ENCODE data around the gene HDGFL2.

Gene HDGFL2

GRCh38 chr19:4472174-4472974 is at the start of gene HDGFL2:
Gene HDGFL2 (plus strand): TSS chr19:4472297. CDS start chr19:4472351, 54 bp downstream.
- no peak for DNase-seq

DNA sequence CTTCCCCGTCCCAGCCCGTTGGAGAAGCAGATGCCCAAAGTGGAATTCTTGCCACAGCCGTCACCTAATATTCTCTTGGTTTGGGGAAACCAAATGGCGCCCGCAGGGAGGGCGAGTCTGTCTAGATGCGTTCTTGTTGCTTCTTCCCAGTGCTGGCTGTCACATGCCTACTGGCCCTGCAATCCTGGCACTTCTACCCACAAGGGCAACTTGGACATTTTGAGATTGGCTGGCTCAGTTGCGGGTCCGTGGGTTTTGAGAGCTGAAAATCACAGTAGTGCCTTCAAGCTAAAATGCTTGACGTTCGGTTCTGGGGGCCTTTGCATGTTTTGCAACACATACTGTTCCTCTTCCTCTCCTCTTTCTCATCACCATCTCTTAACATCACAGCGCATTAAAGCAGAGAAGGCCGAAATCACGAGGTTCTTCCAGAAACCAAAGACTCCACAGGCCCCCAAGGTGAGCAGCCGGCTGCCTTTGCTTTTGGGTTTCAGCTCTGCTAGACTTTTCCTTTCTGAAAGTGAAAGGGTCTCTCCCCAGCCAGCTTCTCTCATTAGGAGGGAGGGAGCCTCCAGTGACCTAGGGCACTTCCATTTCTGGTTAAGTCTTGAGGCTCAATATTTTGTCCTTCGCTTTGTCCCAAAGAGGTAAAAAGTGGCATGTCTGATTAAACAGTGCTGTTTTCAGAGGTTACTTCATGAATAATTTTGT is 48.5 kb upstream of the HDGFL2 start:
- DNase-seq = no peak

DNA sequence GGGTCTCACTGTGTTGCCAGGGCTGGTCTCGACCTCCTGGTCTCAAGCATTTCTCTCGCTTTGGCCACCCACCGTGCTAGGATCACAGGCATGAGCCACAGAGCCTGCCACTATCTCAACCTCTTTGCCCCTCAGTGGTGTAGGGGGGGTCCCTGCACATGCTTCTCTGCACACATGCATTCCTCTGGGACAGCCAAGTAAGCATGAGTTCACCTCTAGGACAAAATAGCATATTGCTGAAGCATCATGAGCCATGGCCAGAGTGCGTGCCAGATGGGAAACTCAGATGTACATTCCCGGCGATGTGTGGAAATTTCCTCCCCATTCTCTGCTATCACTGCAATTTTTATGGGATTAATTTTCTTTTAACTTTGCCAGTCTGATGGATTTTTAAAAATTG is 46.6 kb upstream of the HDGFL2 start:
- DNase-seq = no peak

DNA sequence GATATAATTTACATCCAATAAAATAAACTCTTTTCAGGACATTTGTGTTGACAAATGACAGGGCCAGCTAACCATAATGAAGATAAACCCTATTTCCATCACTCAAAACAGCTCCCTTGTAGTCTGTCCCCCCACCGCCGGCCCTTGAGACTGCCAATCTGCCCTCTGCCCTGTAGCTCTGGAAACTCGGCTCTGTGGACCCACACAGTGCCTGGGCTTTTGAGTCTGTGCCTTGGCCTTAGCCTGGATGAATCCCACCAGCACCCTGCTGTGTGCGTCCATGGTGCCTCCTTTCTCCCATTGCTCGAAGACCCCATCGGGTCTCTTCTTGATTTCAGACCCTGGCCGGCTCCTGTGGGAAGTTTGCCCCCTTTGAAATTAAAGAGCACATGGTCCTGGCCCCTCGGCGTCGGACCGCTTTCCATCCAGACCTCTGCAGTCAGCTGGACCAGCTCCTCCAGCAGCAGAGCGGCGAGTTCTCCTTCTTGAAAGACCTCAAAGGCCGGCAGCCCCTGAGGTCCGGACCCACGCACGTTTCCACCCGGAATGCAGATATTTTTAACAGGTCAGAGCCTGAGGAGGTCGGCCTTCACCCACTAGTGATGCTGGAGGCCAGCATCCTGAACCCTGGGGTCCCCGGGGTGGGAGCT is 43.6 kb upstream of the HDGFL2 start:
- DNase-seq = no peak

GRCh38 chr19:4429256-4429655 is 42.8 kb upstream of the HDGFL2 start:
- no peak for DNase-seq

- DNase-seq = no peak
Observed at GRCh38 chr19:4429771-4430171, 42.3 kb upstream of the HDGFL2 start.

DNA sequence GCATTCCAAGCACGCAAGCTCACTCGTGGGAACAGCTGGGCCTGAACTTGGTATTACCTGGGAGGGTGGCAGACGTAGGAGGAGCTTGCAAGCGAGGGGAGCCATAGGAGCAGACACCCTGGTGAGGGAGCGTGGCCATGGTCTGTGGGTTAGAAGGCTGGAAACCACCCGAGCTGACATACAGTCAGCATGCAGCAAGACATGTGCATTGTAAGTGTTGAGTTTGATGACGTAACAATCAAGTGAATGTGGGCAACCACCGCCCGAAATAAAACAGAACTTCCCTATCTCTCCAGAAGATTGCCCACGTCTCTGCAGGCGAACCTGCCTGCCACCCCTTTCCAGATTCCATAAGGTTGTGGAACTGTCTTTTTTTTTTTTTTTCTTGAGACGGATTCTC is 41.3 kb upstream of the HDGFL2 start:
- DNase-seq = no peak

GRCh38 chr19:4431296-4431695 is 40.8 kb upstream of the HDGFL2 start:
- no peak for DNase-seq

DNA sequence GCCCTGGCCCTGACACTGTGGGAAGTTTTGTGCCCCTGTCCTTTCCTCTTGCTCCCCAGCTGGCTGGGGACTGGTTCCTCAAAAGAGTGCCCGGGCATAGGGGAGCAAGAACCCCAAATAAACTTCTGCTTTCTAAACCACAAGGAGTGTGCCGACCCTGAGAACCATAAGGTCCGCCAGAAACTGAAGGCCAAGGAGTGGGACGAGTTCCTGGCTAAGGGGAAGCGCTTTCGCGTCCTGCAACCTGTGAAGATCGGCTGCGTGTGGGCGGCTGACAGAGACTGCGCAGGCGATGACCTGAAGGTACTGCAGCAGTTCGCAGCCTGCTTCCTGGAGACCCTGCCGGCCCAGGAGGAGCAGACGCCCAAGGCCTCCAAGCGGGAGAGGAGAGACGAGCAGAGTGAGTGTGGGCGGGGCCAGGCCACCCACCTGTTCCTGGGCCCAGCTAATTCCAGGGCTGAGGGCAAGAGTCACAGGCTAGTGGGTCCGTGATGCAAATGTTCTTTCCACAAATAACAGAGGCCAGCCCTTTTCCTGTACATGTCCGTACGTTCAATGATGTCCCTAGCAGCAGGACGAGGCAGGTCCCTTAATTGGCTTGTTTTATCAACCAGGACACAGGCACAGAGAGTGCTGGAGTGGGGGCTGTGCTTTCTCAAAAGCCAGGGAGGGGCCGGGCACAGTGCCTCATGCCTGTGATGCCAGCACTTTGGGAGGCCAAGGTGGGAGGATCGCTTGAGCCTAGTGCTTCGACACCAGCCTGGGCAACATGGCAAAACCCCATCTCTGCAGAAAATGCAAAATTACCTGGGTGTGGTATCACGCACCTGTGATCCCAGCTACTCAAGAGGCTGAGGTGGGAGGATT is 40.1 kb upstream of the HDGFL2 start:
- DNase-seq = no peak

DNA sequence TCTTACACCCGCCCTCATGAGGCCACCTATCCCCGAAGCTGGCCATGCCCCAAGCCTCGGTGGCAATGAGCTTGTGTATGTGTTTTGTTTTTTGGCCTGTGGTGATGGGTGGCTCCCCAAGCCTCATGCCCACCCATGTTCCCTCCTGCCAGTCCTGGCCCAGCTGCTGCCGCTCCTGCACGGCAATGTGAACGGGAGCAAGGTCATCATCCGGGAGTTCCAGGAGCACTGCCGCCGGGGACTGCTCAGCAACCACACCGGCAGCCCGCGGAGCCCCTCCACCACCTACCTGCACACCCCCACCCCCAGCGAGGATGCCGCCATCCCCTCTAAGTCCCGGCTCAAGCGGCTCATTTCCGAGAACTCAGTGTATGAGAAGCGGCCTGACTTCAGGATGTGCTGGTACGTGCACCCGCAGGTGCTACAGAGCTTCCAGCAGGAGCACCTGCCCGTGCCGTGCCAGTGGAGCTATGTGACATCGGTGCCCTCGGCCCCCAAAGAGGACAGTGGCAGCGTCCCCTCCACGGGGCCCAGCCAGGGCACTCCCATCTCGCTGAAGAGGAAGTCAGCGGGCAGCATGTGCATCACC is 39.1 kb upstream of the HDGFL2 start:
- DNase-seq = no peak

DNA sequence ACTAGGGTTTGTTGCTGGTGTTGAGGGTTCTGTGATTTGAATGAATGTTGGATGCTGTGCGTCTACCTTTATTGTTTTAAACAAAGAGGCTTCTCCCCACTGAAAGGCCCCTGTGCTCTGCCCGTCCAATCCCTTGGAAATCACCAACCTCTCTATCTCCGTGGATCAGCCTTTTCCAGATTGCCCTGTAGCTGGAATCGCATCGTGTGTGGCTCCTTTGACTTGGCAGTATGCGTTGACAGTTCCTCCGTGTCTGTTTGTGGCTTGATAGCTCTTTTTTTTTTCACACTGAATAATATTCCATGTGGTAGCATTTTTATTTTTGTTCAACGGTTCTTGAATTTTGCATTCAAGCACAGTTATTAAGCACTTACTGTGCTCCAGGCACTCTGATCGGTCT is 37.7 kb upstream of the HDGFL2 start:
- DNase-seq = no peak

DNA sequence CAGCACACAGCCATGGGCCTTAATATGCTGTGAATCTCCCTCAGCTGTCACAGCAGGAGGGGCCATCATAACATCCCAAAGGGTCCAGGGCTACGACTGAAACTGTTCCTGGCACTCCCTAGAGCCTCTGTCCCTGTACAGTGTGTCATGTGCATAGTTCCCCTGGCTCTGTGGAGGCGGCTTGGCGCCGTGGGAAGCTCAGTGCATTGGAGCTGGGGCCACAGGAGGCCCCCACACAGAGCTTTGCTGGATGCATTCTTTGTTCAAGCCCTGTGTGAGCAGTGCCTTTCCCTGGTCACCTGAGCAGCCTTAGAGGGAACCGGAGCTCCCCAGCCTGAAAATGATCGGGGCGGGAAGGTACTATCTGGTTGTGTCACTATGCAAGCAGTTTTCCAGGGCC is 35.9 kb upstream of the HDGFL2 start:
- no peak for DNase-seq

- no peak for DNase-seq
Observed at GRCh38 chr19:4437103-4437502, 35.0 kb upstream of the HDGFL2 start.

GRCh38 chr19:4439243-4439642 is 32.9 kb upstream of the HDGFL2 start:
- no peak for DNase-seq

GRCh38 chr19:4441994-4442818 is 29.9 kb upstream of the HDGFL2 start:
- no peak for DNase-seq

DNA sequence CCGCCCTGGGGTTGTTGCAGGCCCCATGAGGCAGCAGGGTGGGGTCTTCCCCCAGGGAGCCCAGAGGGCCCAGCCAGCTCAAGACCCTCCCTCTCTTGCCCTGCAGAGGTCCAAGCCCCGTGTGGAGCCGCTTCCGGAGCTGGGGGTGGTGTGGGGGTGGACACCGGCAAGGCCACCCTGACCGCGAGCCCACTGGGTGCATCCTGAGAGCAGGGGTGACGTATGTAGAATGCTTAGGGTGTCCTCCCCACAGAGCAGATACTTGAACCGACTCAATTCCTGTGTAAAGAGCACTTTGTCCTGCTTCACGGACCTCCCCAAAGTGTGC is 29.3 kb upstream of the HDGFL2 start:
- no peak for DNase-seq

DNA sequence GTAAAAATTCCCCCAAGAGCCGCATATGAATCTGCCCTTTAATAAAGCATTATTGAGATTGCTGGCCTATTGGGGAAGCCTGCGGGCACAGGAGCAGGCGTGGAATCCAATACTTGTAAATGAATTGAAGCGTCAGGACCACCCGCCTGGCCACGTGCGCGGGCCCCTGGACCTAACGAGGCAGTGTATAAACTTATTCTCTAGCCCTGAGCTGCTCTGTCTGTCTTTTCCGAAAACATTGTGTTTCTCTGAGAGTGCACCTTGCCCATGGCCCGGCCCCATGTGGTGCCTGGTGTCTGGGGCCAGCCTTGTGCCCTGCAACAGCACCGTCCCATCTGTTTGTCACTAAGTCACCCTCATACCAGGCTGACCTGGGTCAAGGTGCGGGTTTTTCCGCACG is 28.9 kb upstream of the HDGFL2 start:
- DNase-seq = no peak

DNA sequence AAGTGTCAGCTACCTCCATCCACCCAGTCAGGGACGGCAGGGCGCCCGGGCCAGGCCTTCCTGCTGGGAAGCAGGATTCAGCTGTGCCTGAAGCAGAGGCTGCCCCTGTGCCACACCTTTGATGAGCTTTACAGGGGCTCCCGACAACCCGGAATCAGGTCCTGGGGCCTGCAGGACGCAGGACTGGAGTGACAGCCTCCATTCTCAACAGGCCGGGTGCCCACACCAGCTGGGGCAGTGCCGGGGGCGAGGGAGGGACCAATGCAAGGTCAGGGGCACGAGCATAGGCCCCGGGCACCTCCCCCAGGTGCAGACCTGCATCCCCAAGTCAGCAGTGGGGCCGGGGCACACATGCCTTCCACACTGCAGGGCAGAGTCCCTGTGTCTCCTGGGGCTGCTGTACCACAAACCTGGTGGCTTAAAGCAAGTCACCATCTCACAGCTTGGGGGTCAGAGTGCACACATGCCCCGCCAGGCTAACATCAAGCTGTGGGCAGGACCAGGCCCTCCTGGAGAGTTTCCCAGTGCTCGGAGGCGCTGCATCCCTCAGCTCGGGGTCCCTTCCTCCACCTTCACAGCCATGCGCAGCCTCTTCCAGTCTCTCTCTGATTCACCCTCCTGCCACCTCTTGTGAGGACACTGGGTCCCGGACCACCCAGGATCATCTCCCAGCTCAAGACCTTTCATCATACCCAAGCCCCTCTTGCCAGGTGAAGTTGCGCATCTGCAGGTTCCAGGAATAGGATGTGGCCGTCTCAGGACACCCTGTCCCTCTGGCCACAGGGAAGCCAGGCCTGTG is 27.9 kb upstream of the HDGFL2 start:
- no peak for DNase-seq

DNA sequence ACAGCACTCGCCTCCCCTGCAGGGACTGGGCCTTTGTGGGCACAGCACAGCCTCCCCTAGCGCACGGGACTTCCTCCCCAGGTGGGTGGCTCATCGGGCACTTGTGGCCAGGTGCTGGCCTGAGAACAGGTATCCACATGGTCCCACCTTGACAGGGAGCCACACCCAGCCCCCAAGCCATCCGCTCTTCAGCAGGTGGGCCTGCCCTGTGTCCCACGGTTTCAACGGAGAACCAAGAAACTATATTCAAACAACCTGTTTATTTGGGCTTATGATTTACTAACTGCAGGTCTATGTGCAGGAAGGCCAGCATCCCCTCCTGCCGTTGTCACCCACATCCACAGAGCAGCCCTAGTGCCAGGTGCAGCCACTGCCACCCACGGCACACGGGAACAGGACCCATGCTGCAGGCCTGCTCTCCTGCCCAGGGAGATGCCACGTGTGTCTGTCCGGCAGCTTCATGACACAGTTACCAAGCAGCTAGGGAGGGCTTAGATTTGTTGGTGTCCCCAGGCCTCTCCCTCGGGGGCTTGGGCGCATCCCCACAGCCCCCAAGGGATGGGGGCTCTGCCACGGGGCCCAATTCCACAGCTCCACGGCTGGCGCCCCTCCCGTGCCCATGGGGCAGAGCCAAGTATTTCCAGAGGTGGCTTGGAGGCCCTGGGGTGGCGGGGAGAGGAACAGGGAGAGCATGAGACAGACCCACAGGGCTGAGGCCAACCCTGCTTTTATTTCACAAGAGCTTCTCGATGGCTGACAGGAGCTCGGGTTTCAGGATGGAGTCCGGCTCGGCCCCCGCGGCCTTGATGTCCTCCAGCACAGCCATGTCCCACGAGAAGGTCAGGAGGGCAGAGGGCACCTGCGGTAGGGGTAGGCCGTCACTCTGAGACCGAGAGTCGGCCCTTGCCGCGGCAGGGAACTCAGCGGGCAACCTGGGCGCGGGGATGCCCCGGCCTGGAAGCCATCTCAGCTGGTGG is 27.0 kb upstream of the HDGFL2 start:
- no peak for DNase-seq
